ENCODE data around the gene TAF1D. TPM values are rescaled to one million over a fixed set of nuclear protein-coding genes. Genes with fewer than 3 reads are reported as not detected.
"Not testable (repeated sequence)": the region's sequence is repeated elsewhere in the genome, so short reads cannot be mapped to it uniquely, and the experiment has no call there.

TAF1D gene
- total RNA-seq, 1 donor from 2014 or later: 316 TPM

DNA sequence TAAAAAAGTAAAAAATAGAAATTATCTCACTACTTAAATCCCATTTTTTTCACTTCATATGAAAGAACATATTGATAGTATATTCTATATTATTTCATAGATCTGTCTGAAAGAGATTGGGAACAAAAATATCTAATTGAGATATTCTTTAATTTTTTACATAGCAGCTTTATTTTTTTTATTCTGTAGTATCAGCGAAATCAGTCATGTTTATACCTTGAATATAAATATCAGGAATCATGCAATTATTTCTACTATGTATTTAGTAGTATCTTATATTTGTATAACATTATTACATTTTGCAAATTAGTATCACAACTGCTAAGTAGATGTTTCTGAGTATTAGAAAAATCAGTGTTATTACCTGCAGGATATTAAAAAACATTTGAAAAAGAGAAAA is 20.6 kb upstream of the TAF1D start:
- H3F3A ChIP-seq (ENCODE audit: low read depth): no peaks in the 10 kb centered on the region
- H2AFZ ChIP-seq (replicated peaks): no peak overlapping the region
- H3K9me3 ChIP-seq (ENCODE audit: low read depth): no peaks in the 10 kb centered on the region
- H3K9me3 Mint-ChIP-seq: no peaks in the 10 kb centered on the region
- no peaks in the 10 kb centered on the region for H3K27me3 Mint-ChIP-seq (ENCODE audit: insufficient read depth, low read depth)
- H3K79me2 ChIP-seq (ENCODE audit: low read depth): no peaks in the 10 kb centered on the region
- H4K20me1 ChIP-seq (ENCODE audit: low read depth): no peaks in the 10 kb centered on the region
- H3K4me3 Mint-ChIP-seq: no peak overlapping the region
- H3K4me2 ChIP-seq: no peak overlapping the region
- no peaks in the 10 kb centered on the region for H3K27me3 ChIP-seq
- peaks cover 20% of the 10 kb centered on the region for H3K36me3 Mint-ChIP-seq
- no peak overlapping the region for H3K4me3 ChIP-seq
- no peaks in the 10 kb centered on the region for H3K36me3 ChIP-seq
- no peak overlapping the region for H3K9ac ChIP-seq
- TF ChIP-seq EZH2phosphoT487 (IDR thresholded peaks at IDR 0.05) (no peak), EZH2 (IDR thresholded peaks at IDR 0.05) (no peak)
- TF ChIP-seq, protein P1, sequence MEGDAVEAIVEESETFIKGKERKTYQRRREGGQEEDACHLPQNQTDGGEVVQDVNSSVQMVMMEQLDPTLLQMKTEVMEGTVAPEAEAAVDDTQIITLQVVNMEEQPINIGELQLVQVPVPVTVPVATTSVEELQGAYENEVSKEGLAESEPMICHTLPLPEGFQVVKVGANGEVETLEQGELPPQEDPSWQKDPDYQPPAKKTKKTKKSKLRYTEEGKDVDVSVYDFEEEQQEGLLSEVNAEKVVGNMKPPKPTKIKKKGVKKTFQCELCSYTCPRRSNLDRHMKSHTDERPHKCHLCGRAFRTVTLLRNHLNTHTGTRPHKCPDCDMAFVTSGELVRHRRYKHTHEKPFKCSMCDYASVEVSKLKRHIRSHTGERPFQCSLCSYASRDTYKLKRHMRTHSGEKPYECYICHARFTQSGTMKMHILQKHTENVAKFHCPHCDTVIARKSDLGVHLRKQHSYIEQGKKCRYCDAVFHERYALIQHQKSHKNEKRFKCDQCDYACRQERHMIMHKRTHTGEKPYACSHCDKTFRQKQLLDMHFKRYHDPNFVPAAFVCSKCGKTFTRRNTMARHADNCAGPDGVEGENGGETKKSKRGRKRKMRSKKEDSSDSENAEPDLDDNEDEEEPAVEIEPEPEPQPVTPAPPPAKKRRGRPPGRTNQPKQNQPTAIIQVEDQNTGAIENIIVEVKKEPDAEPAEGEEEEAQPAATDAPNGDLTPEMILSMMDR (IDR thresholded peaks at IDR 0.05): no peak
- no peak overlapping the region for H3K27ac Mint-ChIP-seq
- no peak overlapping the region for H3K27ac ChIP-seq
- no peaks in the 10 kb centered on the region for H3K4me1 ChIP-seq
- DNase-seq (ENCODE audit: low spot score): no peak
- no peaks in the 10 kb centered on the region for H3K4me1 Mint-ChIP-seq

DNA sequence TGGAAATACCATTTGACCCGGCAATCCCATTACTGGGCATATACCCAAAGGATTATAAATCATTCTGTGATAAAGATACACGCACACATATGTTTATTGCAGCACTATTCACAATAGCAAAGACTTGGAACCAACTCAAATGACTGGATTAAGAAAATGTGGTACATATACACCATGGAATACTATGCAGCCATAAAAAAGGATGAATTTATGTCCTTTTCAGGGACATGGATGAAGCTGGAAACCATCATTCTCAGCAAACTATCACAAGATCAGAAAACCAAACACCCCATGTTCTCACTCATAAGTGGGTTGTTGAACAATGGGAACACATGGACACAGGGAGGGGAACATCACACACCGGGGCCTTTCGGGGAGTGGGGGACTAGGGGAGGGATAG is 17.8 kb upstream of the TAF1D start:
- not testable (repeated sequence) for H3K9me3 Mint-ChIP-seq; H3K27ac Mint-ChIP-seq; DNase-seq (ENCODE audit: low spot score); H3K4me2 ChIP-seq; H3K4me3 Mint-ChIP-seq; H3K9ac ChIP-seq; H3K4me3 ChIP-seq; H3K27me3 Mint-ChIP-seq (ENCODE audit: insufficient read depth, low read depth); H3K36me3 ChIP-seq; H3K79me2 ChIP-seq (ENCODE audit: low read depth); H4K20me1 ChIP-seq (ENCODE audit: low read depth); H3K4me1 Mint-ChIP-seq; H3K27me3 ChIP-seq; H3F3A ChIP-seq (ENCODE audit: low read depth); H3K9me3 ChIP-seq (ENCODE audit: low read depth); H3K4me1 ChIP-seq; H3K27ac ChIP-seq; H2AFZ ChIP-seq (replicated peaks)
- H3K36me3 Mint-ChIP-seq: peaks cover 18% of the 10 kb centered on the region

DNA sequence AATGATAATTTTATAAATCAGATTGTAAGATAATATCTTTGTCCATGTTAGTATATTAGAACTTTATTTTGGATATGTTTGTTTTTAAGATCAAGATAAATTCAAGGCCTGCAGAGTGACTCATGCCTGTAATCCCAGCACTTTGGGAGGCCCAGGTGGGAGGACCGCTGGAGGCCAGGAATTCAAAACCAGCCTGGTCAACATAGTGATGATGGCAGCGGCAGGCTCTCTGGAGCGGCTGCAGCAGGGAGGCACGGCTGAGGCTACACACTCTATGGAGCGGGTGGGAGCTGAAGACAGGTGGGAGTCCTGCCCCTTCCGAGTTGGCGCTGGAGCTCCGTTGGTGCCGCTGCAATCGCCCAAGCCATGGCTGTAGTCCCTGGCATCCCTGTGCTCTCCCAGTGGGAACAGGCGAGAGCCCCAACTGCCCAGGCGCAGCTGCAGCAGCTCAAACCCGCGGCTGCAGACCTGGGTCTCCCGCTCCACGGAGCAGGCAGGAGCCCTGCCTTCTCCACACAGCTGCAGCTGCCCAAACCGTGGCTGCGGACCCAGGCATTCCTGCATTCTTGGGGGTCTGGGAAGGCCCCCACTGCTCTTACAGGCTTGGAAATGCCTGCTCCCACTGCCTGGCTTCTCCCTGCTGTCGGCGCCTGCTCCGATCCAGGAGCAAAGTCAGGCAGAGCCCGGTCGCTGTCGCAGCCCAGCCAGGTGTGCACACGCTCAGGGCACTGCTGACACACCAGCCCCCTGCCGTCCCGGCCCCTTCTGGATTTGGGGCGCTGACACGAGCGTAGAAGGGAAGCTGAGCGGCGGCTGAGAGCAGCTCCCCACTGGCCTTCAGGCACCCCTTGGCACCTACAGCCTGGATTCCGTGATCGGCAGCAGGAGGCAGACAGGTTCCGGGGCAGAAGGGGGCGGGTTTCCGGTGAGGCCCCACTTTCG is 16.9 kb upstream of the TAF1D start:
- no peak for TF ChIP-seq EZH2phosphoT487 (IDR thresholded peaks at IDR 0.05)
- no peak for TF ChIP-seq EZH2 (IDR thresholded peaks at IDR 0.05)
- TF ChIP-seq, protein P1 (IDR thresholded peaks at IDR 0.05): no peak
- Histone ChIP-seq H3K4me2 (no peak overlapping the region), H3K4me1 (no peaks in the 10 kb centered on the region), H3K27me3 (no peaks in the 10 kb centered on the region), H3K9me3 (ENCODE audit: low read depth) (no peaks in the 10 kb centered on the region), H3K27ac (no peak overlapping the region), H3K36me3 (peaks cover 9% of the 10 kb centered on the region), H3F3A (ENCODE audit: low read depth) (no peaks in the 10 kb centered on the region), H3K79me2 (ENCODE audit: low read depth) (no peaks in the 10 kb centered on the region), H3K9ac (no peak overlapping the region), H4K20me1 (ENCODE audit: low read depth) (no peaks in the 10 kb centered on the region), H3K4me3 (no peak overlapping the region), H2AFZ (replicated peaks) (no peak overlapping the region)
- H3K27ac Mint-ChIP-seq: no peak overlapping the region
- peaks cover 21% of the 10 kb centered on the region for H3K36me3 Mint-ChIP-seq
- no peak overlapping the region for H3K4me3 Mint-ChIP-seq
- H3K27me3 Mint-ChIP-seq (ENCODE audit: insufficient read depth, low read depth): no peaks in the 10 kb centered on the region
- H3K9me3 Mint-ChIP-seq: no peaks in the 10 kb centered on the region
- no peaks in the 10 kb centered on the region for H3K4me1 Mint-ChIP-seq
- DNase-seq (ENCODE audit: low spot score): no peak

DNA sequence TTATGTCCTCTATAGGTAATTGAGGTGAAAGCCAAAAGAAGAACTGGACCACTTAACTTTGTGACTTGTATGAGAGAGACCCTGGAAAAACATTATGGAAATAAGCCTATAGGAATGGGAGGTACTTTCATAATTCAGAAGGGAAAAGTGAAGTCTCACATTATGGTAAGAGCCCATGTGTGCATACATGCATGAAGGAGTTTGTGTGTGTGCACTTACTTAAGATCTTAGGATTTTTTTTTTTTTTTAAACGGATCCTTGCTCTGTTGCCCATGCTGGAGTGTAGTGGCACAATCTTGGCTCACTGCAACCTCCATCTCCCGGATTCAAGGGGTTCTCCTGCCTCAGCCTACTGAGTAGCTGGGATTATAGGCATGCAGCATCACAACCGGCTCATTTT is 16.0 kb upstream of the TAF1D start:
- H3K4me2 ChIP-seq: no peak overlapping the region
- Mint-ChIP-seq H3K9me3 (no peaks in the 10 kb centered on the region), H3K4me3 (no peak overlapping the region), H3K27me3 (ENCODE audit: insufficient read depth, low read depth) (no peaks in the 10 kb centered on the region), H3K4me1 (no peaks in the 10 kb centered on the region), H3K36me3 (peaks cover 19% of the 10 kb centered on the region), H3K27ac (no peak overlapping the region)
- no peak overlapping the region for H3K4me3 ChIP-seq
- no peaks in the 10 kb centered on the region for H3K9me3 ChIP-seq (ENCODE audit: low read depth)
- no peak for DNase-seq (ENCODE audit: low spot score)
- no peaks in the 10 kb centered on the region for H3F3A ChIP-seq (ENCODE audit: low read depth)
- H2AFZ ChIP-seq (replicated peaks): no peak overlapping the region
- TF ChIP-seq EZH2 (IDR thresholded peaks at IDR 0.05) (no peak), EZH2phosphoT487 (IDR thresholded peaks at IDR 0.05) (no peak)
- TF ChIP-seq, protein P1 (IDR thresholded peaks at IDR 0.05): no peak
- H3K36me3 ChIP-seq: peaks cover 9% of the 10 kb centered on the region
- no peaks in the 10 kb centered on the region for H3K27me3 ChIP-seq
- H3K9ac ChIP-seq: no peak overlapping the region
- H4K20me1 ChIP-seq (ENCODE audit: low read depth): no peaks in the 10 kb centered on the region
- no peak overlapping the region for H3K27ac ChIP-seq
- no peaks in the 10 kb centered on the region for H3K79me2 ChIP-seq (ENCODE audit: low read depth)
- no peaks in the 10 kb centered on the region for H3K4me1 ChIP-seq
